Measurements from ENCODE around the gene PPM1H. TPM values are rescaled to one million over a fixed set of nuclear protein-coding genes. Genes with fewer than 3 reads are reported as not detected.

Gene PPM1H
- total RNA-seq, 4 donors from 2014 or later: 1.4 to 4.9 (median 2.4) TPM

- ATAC-seq (ENCODE audit: low FRiP score) (no peak), DNase-seq (ENCODE audit: low spot score) (no peak)
These were observed 25.4 kb upstream of the PPM1H start for GRCh38 chr12:62960324-62960723.

GRCh38 chr12:62959745-62960144 is 24.8 kb upstream of the PPM1H start:
- ATAC-seq (ENCODE audit: low FRiP score): no peak
- DNase-seq (ENCODE audit: low spot score): no peak
- no peak for TF ChIP-seq CTCF (IDR thresholded peaks at IDR 0.05)

More at GRCh38 chr12:62960324-62960723, 25.4 kb upstream of the PPM1H start:
- TF ChIP-seq CTCF (IDR thresholded peaks at IDR 0.05): no peak

GRCh38 chr12:62957233-62957953 is 22.4 kb upstream of the PPM1H start:
- DNase-seq (ENCODE audit: low spot score) (no peak), ATAC-seq (ENCODE audit: low FRiP score) (no peak)
- no peak for TF ChIP-seq CTCF (IDR thresholded peaks at IDR 0.05)

GRCh38 chr12:62955678-62956077 is 20.7 kb upstream of the PPM1H start:
- no peak for DNase-seq (ENCODE audit: low spot score)
- ATAC-seq (ENCODE audit: low FRiP score): no peak
- no peak for TF ChIP-seq CTCF (IDR thresholded peaks at IDR 0.05)

GRCh38 chr12:62950317-62950716 is 15.4 kb upstream of the PPM1H start:
- TF ChIP-seq CTCF (IDR thresholded peaks at IDR 0.05): no peak
- ATAC-seq (ENCODE audit: low FRiP score) (no peak), DNase-seq (ENCODE audit: low spot score) (no peak)

GRCh38 chr12:62948123-62948522 is 13.2 kb upstream of the PPM1H start:
- no peak for TF ChIP-seq CTCF (IDR thresholded peaks at IDR 0.05)
- DNase-seq (ENCODE audit: low spot score) (no peak), ATAC-seq (ENCODE audit: low FRiP score) (no peak)

GRCh38 chr12:62947364-62947763 is 12.4 kb upstream of the PPM1H start:
- TF ChIP-seq CTCF (IDR thresholded peaks at IDR 0.05): no peak
- no peak for DNase-seq (ENCODE audit: low spot score)
- no peak for ATAC-seq (ENCODE audit: low FRiP score)

Measured in omental fat pad (tissue), 4 donors.